Psoas muscle (tissue), 8 donors: ENCODE measurements around the gene FAM219B. TPM values are rescaled to one million over a fixed set of nuclear protein-coding genes. Genes with fewer than 3 reads are reported as not detected.

Experiments used
- ATAC-seq, 4 donors: fragments of 200-7000 bp; cut with Tn5 transposase; one replicate each; pipeline ENCODE4 v1.9.1; 2020; ENCODE audit warnings: moderate library complexity in 3 of 4, mild to moderate bottlenecking in 2 of 4
- DNase-seq, 2 donors: peaks; one replicate each; pipeline ENCODE4 v3.0.0-alpha.2; 2020
- H3K27ac ChIP-seq: fragments of 200-600 bp; one replicate; pipeline ENCODE4 v1.8.0; 2022
- H3K27me3 ChIP-seq, 3 donors: fragments of 200-600 bp in 1 of 3; one replicate each; pipeline versions ENCODE4 v1.6.1 to v1.8.0; 2013 to 2022; ENCODE audit warnings: low read length in 2 of 3, mild to moderate bottlenecking in 2 of 3, moderate library complexity in 1 of 3; ENCODE audit not compliant: insufficient read depth in 3 of 3
- H3K36me3 ChIP-seq, 2 donors: fragments of 200-600 bp in 1 of 2; one replicate each; pipeline versions ENCODE4 v1.6.1 to v1.8.0; 2013 to 2022; ENCODE audit warnings: low read depth in 1 of 2, mild to moderate bottlenecking in 1 of 2, moderate library complexity in 1 of 2; ENCODE audit not compliant: insufficient read depth in 1 of 2
- H3K4me1 ChIP-seq: fragments of 200-600 bp; one replicate; pipeline ENCODE4 v1.8.0; 2022
- H3K4me3 ChIP-seq: fragments of 200-600 bp; one replicate; pipeline ENCODE4 v1.8.0; 2022; ENCODE audit warnings: mild to moderate bottlenecking
- H3K9me3 ChIP-seq: fragments of 200-600 bp; one replicate; pipeline ENCODE4 v1.8.0; 2022
- CTCF ChIP-seq: fragments of 200-600 bp; IDR thresholded peaks from one replicate; pipeline ENCODE4 v1.8.0; 2022; ENCODE audit warnings: antibody characterized with exemption
- WGBS, 3 donors: extraction: QIAGEN DNeasy Blood & Tissue Kit; methylation state at CpG; one replicate each; pipeline versions ENCODE4 v1.1.6 to v1.1.7; 2013; 5-methylcytosine and 5-hydroxymethylcytosine counted together
- intact Hi-C, 2 donors: fragments of 100-400 bp; cut with DNase I; formaldehyde crosslinking; loops; one replicate each; pipeline versions ENCODE4 v1.11.0 to v1.14.2; 2022
- polyA plus RNA-seq, 3 donors: library from polyadenylated mRNA; stranded (reverse); fragments of 200-250 nt; gene quantifications; one replicate each; pipeline ENCODE4 v1.2.3, GENCODE V29; 2013
- total RNA-seq, 4 donors: library from RNA; stranded (reverse); fragmentation: NEBNext Ultra II Directional in 2 of 4; extraction: Animal tissue kit (Norgen Biotek cat#: 25700) in 2 of 4; gene quantifications; one replicate each; pipeline versions ENCODE4 v1.2.1 to v1.2.4, GENCODE V29; 2021 to 2023
- donor health status: healthy with polysubstance abuse.
- donor health status: DM: no; HTN: no; CAD: no; lungs with moderate emphysema.
- donor health status: Bipolar disorder and iron deficiency.
- donor health status: healthy.
- donor health status: DM: yes; HTN: yes; CAD: no.
- donor health status: DM: no; HTN: no; CAD: no.
- donor health status: DM: no; HTN: no; CAD: no.
- donor health status: DM: yes; HTN: yes; CAD: no.

The FAM219B gene
- total and polyA plus RNA-seq, 7 donors = 26.5 to 78.0 (median 48.4) TPM

GRCh38 chr15:74857082-74857655 is 49.5 kb downstream of the FAM219B start:
- TF ChIP-seq CTCF = no peak
- H3K27ac ChIP-seq = peak overlapping the region; percentile 53
- no peaks in the 10 kb centered on the region for H3K27me3 ChIP-seq
- no peaks in the 10 kb centered on the region for H3K9me3 ChIP-seq
- peaks cover 0 to 23% of the 10 kb centered on the region in 2 donors for H3K36me3 ChIP-seq
- DNase-seq (no peak), ATAC-seq (peak; percentile 45 to 69 (median 59))
- H3K4me1 ChIP-seq = peaks cover 42% of the 10 kb centered on the region
- 41 to 55% (median 42%) methylated on average over 5 of the region's 5 CpGs for WGBS, 3 donors
- H3K4me3 ChIP-seq = no peak overlapping the region
- intact Hi-C loops = loop anchor here in 1 of 2 donors (5.0 kb wide), 1 partner anchor 45 kb away; no protein-coding TSS in a partner anchor

- WGBS, 3 donors = 94 to 96% (median 94%) methylated on average over 1 of the region's 1 CpG
- H3K9me3 ChIP-seq = no peaks in the 10 kb centered on the region
- no peaks in the 10 kb centered on the region for H3K27me3 ChIP-seq
- H3K4me1 ChIP-seq = peaks cover 42% of the 10 kb centered on the region
- intact Hi-C loops = loop anchor here in 1 of 2 donors (5.0 kb wide), 1 partner anchor 46 kb away; no protein-coding TSS in a partner anchor
- DNase-seq = no peak
- no peak overlapping the region for H3K4me3 ChIP-seq
- H3K27ac ChIP-seq = peak overlapping the region; percentile 41
- ATAC-seq = no peak
- no peak for TF ChIP-seq CTCF
- peaks cover 0 to 30% of the 10 kb centered on the region in 2 donors for H3K36me3 ChIP-seq
Observed at GRCh38 chr15:74856537-74856936, 50.1 kb downstream of the FAM219B start.

- Histone ChIP-seq H3K27me3 (no peaks in the 10 kb centered on the region), H3K9me3 (no peaks in the 10 kb centered on the region), H3K4me1 (peaks cover 42% of the 10 kb centered on the region), H3K27ac (peak overlapping the region; percentile 41), H3K4me3 (no peak overlapping the region), H3K36me3 (peaks cover 0 to 36% of the 10 kb centered on the region in 2 donors)
- DNase-seq = peak in 1 of 2 donors; percentile 78
- no peak for TF ChIP-seq CTCF
- ATAC-seq = peak; percentile 80 to 85 (median 83)
- intact Hi-C loops = loop anchor here in 1 of 2 donors (5.0 kb wide), 1 partner anchor 46 kb away; no protein-coding TSS in a partner anchor
- 32 to 52% (median 44%) methylated on average over 2 of the region's 2 CpGs for WGBS, 3 donors
Observed at GRCh38 chr15:74855857-74856256, 50.8 kb downstream of the FAM219B start.

GRCh38 chr15:74854453-74855022 is 52.1 kb downstream of the FAM219B start:
- DNase-seq = no peak
- ATAC-seq = no peak
- intact Hi-C loops = loop anchor here in 1 of 2 donors (5.0 kb wide), 1 partner anchor 48 kb away; no protein-coding TSS in a partner anchor
- Histone ChIP-seq H3K9me3 (no peaks in the 10 kb centered on the region), H3K36me3 (peaks cover 0 to 50% of the 10 kb centered on the region in 2 donors), H3K4me3 (no peak overlapping the region), H3K27ac (no peak overlapping the region), H3K4me1 (peaks cover 29% of the 10 kb centered on the region), H3K27me3 (no peaks in the 10 kb centered on the region)
- no peak for TF ChIP-seq CTCF
- 57 to 85% (median 59%) methylated on average over 13 of the region's 13 CpGs for WGBS, 3 donors
